G401 (cell line): ENCODE results near the gene SH3TC1. TPM values are rescaled to one million over a fixed set of nuclear protein-coding genes. Genes with fewer than 3 reads are reported as not detected.
A peak's percentile ranks its signal among the peaks of the same experiment; 100 is the strongest.

ENCODE experiments used
- DNase-seq: peaks from one replicate; pipeline ENCODE4 v3.0.0-alpha.2; 2015; ENCODE audit warnings: low spot score
- in situ Hi-C: cut with HindIII; loops from 2 replicates; pipeline ENCODE4 v1.10.0; 2016; ENCODE audit warnings: low sequenced_read_pairs, mixed read lengths
- total RNA-seq: library from RNA; depleted of rRNA; stranded (reverse); fragments of >200 nt; shearing (Covaris generic); gene quantifications from 2 replicates; pipeline ENCODE4 v1.2.3, GENCODE V29; 2014; rRNA removed

Gene SH3TC1
- not detected in 2 replicates for total RNA-seq

DNA sequence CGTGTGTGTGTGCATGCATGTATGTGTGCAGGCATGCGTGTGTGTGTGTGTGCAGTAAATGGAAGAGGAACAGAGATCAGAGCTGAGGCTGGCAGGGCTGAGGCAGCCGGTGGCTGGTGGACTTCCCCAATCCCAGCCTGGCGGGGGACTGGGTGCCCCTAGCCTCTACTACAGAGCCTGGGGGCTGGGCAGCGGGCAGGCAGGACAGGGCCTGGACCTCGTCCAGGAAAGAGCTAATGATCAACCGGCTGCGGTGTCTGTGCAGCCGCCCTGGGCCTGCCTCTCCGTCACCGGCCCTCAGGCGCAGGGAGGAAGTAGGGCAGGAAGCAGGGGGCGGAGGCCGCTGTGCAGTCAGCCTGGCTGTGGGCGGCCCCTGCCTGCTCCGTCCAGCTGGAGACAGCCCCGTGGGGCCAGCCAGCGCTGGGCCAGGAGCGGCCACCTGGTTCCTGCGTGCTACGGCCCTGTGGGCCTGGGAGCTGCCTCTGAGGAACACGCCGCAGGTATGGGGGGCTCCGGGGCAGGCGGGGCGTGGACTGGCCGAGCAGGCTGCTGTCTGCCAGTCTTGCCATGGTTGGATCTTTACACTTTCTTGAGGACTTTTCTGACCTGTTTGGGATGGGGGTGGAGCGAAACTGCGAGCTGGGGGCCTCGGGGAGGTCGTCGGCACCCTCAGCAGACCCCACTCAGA is at the start of gene SH3TC1:
SH3TC1 (plus strand) TSS at position 385 of the 688 bp plus-strand sequence. CDS start 5,905 bp downstream, outside the sequence.
- in situ Hi-C loops: no loop called here
- peak; percentile 40 for DNase-seq

DNA sequence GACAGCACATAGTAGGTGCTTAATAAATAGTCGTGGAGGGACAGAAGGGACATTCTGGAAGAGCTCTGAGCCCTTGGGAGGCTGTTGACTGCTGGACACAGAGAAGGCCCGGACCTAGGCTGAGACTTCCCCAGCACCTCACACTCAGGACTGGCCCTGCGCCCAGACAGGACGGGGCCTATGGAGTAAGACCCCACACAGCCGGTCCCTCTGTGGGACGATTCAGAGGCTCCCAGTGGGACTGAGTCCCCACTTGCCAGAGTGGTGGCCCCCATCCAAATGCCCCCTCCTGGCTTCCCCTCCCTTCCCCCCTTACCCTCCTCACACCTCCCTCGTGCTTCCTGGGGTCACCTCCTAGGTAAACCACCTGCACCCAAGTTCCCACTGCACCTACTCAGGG is 49.4 kb upstream of the SH3TC1 start:
- no peak for DNase-seq
- in situ Hi-C loops: no loop called here

DNA sequence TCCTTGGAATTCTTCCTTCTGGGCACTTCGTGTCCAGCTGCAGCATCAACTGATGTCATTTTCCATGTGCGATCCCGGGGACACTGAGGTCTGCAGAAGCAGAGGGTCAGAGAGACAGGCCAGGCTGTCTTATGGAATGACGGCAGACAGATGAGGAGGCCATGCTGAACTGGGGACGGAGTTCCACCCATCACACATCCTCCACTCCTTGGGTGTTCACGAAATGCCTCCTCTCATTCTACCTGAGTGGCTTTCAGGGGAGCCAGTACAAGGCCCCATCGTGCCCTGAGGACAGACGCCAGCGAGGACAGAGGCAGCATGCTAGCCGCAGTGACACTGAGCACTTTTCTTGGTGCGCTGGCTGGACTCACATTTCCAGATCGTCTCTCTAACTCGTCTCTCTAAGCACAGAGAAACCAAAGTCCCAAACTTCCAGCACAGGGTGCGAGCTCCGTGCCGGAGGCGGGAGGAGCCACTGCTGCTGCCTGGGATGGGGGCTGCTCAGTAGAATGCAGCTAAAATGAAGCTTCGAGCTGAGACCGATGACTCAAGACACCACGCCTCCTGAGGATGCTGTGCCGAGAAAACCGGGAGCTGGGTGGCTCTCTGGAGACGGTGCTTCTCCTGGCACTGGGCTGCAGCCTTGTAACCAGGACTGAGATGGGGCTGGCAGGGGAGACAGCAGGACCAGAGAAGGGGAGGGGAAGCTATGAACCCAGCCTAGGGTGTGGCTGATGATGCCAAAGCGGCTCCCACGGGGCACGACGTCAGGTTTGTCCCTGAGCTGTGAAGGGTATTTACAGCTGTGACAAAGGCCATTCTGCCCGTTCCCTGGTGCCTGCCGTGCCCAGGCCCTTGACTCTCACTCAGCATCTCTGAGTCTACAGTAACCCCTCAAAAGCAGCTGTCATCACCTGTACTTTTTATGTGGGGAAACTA is 48.7 kb upstream of the SH3TC1 start:
- DNase-seq: no peak

DNA sequence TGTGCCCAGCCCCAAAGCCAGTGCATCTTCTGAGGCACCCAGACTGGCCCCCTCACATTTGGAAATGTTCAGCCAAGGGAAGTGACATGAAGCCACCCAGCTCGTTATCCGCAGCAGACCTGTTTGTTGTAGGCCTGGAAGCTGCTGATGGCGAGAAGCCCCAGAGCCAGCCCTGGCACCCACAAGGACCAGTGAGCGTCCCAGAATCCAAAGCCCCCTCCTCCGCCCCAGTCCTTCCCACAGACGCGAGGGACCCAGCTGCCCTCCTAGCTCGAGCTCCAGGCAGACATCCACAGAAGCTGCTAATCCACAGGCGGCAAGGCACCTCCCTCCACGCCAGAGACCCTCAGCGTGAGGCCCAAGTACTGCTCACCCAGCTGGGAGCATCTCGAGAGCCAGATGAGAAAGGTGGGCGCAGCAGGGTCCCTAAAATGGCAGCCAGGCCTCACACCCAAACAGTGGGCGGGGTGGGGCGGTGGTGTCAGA is 47.9 kb upstream of the SH3TC1 start:
- DNase-seq: no peak
- in situ Hi-C loops: no loop called here

More for the DNA sequence above, 48.7 kb upstream of the SH3TC1 start:
- in situ Hi-C loops: no loop called here

DNA sequence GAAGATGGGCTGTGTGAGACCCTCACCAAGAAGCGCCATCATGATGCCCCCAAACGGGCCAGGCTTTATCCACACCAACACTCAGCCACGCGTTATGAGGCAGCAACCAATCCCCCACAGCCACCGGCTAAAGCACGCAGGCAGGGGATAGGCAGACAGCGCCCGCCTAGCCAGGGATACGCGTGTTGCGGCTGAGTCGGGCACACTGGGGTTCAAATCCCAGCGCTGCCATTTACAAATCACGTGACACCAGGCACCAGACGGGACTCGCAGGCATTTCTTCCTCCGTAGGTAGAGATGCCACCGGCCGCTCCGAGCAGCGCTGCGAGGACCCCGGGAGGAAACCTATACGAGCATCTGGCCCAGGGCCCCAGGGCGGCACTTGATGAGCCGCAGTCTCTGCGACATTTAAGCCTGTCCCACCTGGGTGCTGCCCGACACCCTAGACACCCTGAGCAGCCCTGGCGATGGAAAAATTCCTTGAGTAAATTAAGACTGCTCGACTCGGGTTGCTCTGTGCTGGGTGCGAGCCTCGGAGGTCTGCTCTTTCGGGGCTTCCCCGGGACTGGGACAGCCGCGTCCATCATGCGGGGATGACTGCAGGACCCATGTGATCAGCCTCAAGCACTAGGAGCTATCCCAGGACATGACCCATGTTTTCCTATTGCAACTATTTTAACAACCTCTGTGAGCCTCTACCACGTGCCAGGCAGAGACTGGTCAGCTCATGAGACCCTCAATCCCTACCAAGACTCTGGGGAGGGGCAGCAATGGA is 46.8 kb upstream of the SH3TC1 start:
- in situ Hi-C loops: no loop called here
- DNase-seq: no peak

DNA sequence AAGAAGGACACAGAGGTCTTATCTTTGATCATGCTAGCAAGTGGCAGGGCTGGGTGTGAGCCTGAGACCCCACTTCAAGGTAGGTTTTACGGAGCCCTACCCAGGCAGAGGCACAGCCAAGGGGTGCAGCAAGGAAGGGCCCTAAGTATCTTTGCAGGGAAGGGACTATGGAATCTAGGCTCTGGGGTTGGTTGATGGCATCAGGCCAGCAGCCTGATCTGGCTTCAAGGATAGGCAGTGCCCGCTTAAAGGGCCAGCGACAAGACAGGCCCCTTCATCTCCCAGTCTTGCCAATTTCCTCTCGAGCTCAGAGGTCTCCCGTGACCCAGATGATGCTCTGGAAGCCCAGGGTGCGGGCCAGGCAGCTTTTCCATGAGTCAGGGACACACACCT is 46.2 kb upstream of the SH3TC1 start:
- in situ Hi-C loops: no loop called here
- peak; percentile 25 for DNase-seq

DNA sequence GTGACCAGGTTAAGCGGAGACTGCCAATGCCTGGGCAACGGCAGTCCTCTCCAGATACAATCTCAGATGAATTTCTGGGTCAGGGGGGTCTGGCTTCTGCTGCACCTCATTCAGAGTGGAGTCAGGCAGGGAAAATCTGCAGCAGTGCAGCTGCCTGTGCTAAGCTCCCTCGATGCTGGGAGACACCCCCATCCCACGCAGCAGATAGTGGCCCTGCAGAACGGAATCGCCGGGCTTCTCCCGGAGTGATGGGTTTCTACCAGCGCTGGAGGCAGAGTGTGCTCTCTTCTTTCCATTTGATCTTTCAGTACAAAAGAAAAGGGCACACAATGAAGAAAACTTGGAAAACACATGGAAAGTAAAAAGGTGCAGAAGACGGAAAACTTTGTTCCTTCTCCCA is 45.6 kb upstream of the SH3TC1 start:
- DNase-seq: no peak
- in situ Hi-C loops: no loop called here

DNA sequence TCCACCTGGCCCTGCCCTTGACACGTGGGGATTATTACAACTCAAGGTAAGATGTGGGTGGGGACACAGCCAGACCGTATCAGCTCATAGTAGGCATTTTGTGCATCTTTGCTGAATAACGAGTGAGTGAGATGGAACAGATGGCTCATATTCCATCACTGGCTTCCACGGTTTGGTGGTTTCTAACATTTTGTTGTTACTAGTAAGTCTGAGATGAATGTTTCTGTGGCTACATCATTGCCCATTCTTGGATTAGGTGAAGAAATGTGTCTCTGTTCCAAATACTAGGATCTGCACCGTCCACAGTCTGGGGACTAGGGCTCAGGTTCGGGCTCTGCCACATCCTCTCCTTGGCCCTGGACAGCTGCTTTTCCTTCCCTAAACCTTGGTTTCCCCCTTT is 44.0 kb upstream of the SH3TC1 start:
- DNase-seq: no peak
- in situ Hi-C loops: no loop called here

DNA sequence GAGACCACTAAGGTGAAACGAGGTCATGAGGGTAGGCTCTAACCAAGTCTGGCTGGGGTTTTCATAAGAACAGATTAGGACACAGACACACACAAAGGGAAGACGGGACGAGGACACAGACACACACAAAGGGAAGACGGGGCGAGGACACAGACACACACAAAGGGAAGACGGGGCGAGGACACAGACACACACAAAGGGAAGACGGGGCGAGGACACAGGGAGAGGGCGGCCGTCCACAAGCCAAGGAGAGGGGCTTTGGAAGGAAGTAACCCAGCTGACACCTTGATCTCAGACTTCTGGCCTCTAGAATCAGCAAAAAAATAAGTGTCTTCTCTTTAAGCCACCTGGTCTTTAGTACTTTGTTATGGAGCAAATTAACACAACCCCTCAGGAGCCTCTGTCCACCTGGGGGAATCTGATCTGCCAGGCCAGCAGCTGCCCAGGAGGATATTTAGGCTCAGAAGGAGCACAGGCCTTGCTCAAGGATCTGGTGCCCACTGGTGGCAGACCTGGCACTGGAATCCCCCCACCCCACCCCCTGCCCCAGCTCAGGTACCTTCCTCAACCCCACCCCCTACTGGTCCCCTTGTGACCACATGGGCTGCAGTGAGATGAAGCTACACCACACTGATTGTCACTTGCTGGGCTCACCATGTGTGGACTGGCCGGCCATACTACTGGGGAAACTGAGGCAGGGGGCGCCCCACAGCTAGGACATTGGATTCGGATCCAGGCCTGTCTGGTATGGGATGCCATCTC is 43.2 kb upstream of the SH3TC1 start:
- DNase-seq: no peak
- in situ Hi-C loops: no loop called here

DNA sequence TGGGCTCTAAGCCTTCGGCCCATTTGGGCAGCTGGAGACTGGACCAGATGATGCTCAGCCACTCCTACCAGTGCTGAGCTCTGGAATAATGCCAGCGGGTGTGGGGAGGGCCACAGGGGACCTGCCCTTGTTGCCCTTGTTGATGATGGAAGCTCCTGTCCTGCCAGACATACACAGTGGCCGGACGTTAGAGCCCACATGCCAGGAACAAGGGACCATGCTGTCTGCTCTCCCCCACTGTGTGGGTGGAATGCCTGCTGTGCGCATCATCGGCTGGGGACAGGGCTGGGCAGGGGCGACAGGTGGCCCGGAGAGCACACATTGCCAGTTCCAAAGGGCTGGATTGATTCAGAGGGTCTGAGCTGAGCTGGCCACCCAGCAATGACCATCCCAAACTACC is 42.5 kb upstream of the SH3TC1 start:
- DNase-seq: no peak
- in situ Hi-C loops: no loop called here

DNA sequence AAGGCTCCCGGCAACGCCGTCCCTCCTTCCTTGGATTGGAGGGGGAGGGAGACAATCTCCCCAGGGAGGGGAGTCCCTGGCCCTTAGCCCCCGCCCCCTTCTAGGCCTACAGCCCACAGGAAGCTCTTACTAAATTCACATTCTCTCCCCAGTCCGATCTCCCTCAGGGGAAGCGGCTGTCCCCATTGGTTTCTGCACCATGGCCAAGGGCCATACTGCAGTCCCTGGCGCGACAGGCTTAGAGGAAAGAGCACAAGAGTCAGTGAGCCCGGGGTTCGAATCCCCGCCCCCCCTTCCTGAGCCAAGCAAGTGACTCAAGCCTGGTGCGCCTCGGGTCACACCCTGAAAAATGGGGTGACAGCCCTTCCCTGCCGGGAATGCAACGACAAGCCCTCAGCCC is 41.6 kb upstream of the SH3TC1 start:
- peak; percentile 30 for DNase-seq
- in situ Hi-C loops: no loop called here

DNA sequence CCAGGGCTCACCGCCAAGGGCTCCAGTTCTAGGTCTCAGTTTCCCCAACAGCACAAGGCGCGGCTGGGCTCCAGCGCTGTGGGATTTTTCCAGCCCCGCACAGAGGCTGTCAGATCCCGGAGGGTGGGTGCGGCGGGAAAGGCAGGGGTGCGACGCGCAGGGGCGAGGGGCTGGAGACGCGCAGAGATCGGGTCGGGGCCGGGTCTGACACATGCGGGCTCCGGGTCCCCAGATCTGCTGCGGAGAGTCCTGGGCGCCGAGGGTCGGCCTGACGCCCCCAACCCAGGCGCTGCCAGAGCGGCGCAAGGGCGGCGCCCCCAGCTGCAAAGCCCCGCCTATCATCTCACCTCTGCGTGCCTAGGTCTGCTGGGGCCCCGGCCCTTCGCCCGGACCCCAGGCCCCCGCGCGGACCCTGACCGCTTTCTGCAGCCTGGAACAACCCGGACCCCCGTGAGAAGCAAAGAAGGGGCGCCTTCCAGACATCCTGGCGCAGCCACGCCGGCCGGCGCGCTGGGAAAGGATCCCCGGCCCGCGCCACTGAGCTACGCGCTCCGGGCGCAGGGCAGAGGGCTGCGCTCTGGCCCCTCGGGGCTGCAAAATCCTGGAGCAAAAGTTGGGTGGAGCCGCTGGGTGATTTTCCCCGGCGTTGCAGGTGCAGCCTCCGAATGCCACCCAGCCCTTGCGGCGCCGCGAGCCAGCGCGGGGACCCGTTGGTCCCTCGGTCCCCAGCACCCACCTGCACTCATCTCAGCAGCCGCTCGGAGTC is 41.0 kb upstream of the SH3TC1 start:
- in situ Hi-C loops: no loop called here
- DNase-seq: peak; percentile 13

DNA sequence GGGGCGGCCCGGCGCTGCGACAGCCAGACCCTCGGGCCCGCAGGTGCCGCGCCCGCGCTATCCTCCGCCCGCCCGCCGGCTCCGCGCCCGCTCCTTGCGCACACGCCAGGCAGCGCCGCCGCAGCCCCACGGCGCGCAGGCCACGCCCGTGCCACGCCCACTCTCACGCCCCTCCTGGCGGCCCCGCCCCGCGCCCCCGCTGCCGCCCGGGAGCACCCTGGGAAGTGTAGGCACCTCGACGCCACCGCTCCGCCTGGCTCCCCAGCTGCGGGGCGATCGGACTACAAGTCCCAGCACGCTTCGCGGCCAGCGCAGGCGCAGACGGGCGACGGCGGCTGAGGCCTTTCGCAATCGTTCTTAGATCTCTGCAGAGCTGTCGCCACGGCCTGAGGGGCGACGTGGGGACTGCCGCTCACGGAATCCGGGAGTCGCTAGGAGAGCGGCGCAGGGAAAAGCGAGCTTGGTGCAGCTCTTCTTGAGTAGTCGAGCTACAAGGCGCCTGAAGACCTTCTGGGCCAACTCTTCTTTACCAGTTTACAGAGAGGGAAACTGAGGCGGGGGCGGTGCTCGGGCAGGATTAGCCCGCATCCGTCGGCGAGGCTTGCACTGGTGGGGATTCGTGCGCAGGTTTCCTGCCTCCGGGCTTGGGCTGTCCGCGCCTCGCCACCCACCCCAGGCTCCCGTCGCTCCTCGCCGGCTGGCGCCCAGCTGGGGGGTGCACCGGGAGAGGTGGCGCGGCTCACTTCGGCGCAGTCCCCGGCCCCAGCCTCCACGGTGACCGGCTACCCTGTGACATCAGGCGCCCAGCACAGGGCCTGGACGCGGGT is 40.2 kb upstream of the SH3TC1 start, which contains the start of gene ABLIM2:
ABLIM2 (minus strand) TSS at position 104 of the 827 bp plus-strand sequence. CDS start 124 bp downstream, outside the sequence.
- DNase-seq: peak; percentile 97
- in situ Hi-C loops: no loop called here

DNA sequence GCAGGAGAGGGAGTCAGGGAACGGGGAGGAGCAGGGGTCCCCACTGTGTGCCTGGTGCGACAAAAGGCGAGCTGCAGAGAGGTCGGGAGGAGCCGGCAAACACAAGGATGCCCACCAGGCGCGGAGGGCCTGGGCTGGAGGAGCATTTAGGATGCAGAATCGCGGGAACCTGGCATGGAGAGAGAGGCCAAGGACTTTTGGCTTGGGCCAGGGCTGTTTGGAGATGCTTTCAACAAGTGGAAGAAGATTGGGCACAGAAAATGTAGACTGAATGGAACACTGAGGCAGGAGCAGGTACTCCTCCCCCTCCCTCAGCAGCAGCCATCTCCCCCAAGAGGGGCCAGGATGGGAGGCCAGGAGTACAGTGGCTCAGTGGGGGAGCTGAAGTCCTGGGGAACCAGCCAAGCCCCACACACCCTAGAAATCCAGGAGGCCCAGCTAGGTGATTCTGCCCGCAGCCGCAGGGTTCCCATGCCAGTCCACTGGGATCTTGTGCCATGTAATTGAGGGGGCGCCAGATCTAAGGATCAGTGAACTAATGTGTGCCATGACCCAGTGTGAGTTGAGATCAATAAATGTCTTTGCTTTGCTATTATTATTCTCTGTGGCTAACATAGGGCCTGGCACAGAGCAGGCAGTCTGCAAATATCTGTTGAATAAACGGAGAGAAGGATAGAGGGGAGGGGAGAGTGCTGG is 39.4 kb upstream of the SH3TC1 start:
- in situ Hi-C loops: no loop called here
- peak; percentile 27 for DNase-seq

DNA sequence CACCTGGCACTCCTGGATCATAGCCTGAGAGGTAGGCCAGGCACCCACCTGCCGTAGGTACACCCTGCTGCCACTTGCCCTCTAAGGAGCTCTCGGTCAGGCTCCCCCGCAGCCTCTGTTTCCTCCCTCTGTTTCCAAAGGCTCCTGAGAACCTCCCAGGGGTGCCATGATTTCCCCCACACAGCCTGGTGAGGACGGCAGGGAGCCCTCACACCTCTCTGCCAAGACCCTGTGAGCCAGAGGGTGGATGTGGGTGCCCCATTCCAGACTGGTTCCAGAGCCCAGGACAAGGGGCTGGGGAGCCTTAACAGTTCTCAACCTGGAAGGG is 38.9 kb upstream of the SH3TC1 start:
- DNase-seq: no peak
- in situ Hi-C loops: no loop called here

DNA sequence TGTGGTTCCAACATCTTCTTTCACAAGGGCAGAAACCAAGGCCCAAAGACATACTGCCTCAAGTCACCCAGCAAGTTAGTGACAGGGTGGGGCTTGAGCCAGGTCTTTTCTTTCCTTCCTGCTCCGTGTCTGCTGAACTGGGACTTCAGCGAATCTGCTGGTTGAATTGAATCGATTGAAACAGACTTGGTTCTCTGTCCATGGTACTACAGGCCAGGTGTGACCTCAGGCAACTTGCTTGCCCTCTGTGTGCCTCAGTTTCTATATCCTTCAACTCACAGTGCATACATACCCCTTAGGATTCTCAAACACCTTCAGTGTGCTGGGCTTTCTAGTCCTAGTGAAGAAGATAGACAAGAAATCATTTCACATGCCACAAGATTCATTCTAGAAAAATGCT is 38.5 kb upstream of the SH3TC1 start:
- DNase-seq: no peak
- in situ Hi-C loops: no loop called here

DNA sequence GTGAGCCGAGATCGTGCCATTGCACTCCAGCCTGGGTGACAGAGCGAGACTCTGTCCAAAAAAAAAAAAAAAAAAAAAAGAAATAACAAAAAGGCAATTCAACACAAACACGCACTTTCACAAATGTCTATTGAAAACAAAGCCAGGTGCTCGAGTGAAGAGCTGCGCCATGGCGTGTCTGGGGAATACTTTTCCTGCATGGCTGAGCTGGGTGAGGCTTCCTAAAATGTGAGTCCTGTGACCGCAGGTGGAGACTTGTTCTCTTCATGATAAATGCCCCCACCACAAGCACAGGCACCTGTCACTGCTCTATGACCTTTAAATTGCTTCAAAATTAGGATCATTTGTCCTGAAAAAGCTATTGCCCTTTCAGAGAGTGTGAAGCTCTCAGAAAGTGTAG is 36.5 kb upstream of the SH3TC1 start:
- in situ Hi-C loops: no loop called here
- DNase-seq: no peak
